SU-DHL-6 (cell line): ENCODE measurements around the gene WNK1.

Experiments used
- EZH2phosphoT487 ChIP-seq: fragments of 200-600 bp; sonication (generic), shearing (Covaris generic); conservative IDR thresholded peaks from 2 replicates; pipeline ENCODE4 v1.6.1; 2018; ENCODE audit warnings: mild to moderate bottlenecking, antibody characterized with exemption, low read length, moderate library complexity, mixed read lengths
- TF ChIP-seq, protein P1 (sequence below): fragments of 200-600 bp; sonication (generic); IDR thresholded peaks from one replicate; pipeline ENCODE4 v1.5.1; 2017; ENCODE audit warnings: antibody characterized with exemption, mild to moderate bottlenecking, low read length, moderate library complexity; ENCODE audit not compliant: insufficient read depth, poor library complexity, severe bottlenecking

DNA sequence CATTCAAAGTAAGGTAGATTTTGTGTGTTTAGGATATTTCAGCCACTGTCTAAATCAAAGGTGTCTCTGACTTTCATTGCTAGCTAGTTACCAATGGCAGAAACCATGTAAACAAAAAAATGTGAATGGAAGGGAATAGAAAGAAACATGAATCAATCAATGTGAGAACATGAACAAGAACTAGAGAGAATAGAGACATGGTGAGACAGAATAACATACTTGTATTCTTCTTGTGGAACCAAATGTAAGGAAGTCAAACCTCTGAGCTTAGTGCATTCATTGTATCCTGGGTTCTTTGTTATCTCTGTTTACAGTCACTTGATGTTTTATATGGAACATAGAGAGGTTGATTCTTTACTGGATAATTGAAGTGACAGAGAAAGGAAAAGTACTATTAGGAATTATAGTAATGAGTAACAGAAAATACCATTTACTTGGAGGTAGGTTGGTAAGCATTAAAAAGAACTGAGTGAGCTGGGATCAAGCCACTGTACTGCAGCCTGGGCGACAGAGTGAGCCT, 2.6 kb upstream of the WNK1 start:
- TF ChIP-seq, protein P1, sequence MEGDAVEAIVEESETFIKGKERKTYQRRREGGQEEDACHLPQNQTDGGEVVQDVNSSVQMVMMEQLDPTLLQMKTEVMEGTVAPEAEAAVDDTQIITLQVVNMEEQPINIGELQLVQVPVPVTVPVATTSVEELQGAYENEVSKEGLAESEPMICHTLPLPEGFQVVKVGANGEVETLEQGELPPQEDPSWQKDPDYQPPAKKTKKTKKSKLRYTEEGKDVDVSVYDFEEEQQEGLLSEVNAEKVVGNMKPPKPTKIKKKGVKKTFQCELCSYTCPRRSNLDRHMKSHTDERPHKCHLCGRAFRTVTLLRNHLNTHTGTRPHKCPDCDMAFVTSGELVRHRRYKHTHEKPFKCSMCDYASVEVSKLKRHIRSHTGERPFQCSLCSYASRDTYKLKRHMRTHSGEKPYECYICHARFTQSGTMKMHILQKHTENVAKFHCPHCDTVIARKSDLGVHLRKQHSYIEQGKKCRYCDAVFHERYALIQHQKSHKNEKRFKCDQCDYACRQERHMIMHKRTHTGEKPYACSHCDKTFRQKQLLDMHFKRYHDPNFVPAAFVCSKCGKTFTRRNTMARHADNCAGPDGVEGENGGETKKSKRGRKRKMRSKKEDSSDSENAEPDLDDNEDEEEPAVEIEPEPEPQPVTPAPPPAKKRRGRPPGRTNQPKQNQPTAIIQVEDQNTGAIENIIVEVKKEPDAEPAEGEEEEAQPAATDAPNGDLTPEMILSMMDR = no peak
- no peak for TF ChIP-seq EZH2phosphoT487
